Breast epithelium (tissue), 4 donors: ENCODE results near the gene NEFH. TPM values are rescaled to one million over a fixed set of nuclear protein-coding genes. Genes with fewer than 3 reads are reported as not detected.

Experiments
- DNase-seq, 2 donors: peaks; one replicate each; pipeline ENCODE4 v3.0.0-alpha.2; 2019; ENCODE audit warnings: low spot score in 2 of 2
- H3K27ac ChIP-seq, 2 donors: fragments of 200-600 bp; sonication (generic) in 1 of 2; one replicate each; pipeline ENCODE4 v1.5.1; 2016 to 2019; ENCODE audit warnings: mild to moderate bottlenecking in 1 of 2
- H3K27me3 ChIP-seq, 2 donors: fragments of 200-600 bp; sonication (generic) in 1 of 2; one replicate each; pipeline versions ENCODE4 v1.5.1 to v1.6.0; 2017 to 2019; ENCODE audit warnings: control low read depth in 1 of 2, mild to moderate bottlenecking in 1 of 2
- H3K36me3 ChIP-seq: fragments of 200-600 bp; one replicate; pipeline ENCODE4 v1.5.1; 2019
- H3K4me1 ChIP-seq, 2 donors: fragments of 200-600 bp; sonication (generic); one replicate each; pipeline ENCODE4 v1.5.1; 2016 to 2019; ENCODE audit warnings: control low read depth in 1 of 2
- H3K4me3 ChIP-seq, 3 donors: fragments of 200-600 bp; sonication (generic); 1 replicate in 2 of 3; 2 replicates in 1 of 3; pipeline ENCODE4 v1.5.1; 2016 to 2019; ENCODE audit warnings: mild to moderate bottlenecking in 3 of 3, moderate library complexity in 2 of 3
- H3K9me3 ChIP-seq, 2 donors: fragments of 200-600 bp; sonication (generic) in 1 of 2; one replicate each; pipeline ENCODE4 v1.5.1; 2016 to 2019; ENCODE audit warnings: control low read depth in 1 of 2
- CTCF ChIP-seq, 3 donors: fragments of 450-650 bp; IDR thresholded peaks; one replicate each; pipeline ENCODE4 v1.5.1; 2016 to 2017; ENCODE audit warnings: antibody characterized with exemption in 3 of 3, mild to moderate bottlenecking in 3 of 3, moderate library complexity in 3 of 3
- POLR2A ChIP-seq: fragments of 450-650 bp; IDR thresholded peaks from one replicate; pipeline ENCODE4 v1.6.1; 2016; ENCODE audit warnings: antibody characterized with exemption, mild to moderate bottlenecking, moderate library complexity
- POLR2AphosphoS5 ChIP-seq, 3 donors: sonication (generic); formaldehyde crosslinking; IDR thresholded peaks; one replicate each; pipeline ENCODE4 v1.6.1; 2017; ENCODE audit warnings: antibody characterized with exemption in 3 of 3
- intact Hi-C: fragments of 100-400 bp; cut with DNase I; formaldehyde crosslinking; loops from one replicate; pipeline ENCODE4 v1.15.1; 2023; ENCODE audit warnings: low total_unique reads
- total RNA-seq, 3 donors: library from RNA; depleted of rRNA; stranded (reverse); fragments of >200 nt; gene quantifications; one replicate each; pipeline ENCODE4 v1.1.0, GENCODE V29; 2016

Gene NEFH
- total RNA-seq = under 1 TPM; 0.29 to 0.33 (median 0.32) TPM

- no peaks in the 10 kb centered on the region for H3K9me3 ChIP-seq
- peak within 1 kb of the TSS; percentile 10 to 56 (median 38) for H3K4me3 ChIP-seq
- TF ChIP-seq POLR2A (no peak), POLR2AphosphoS5 (IDR thresholded peaks at IDR 0.05) (no peak), CTCF (IDR thresholded peaks at IDR 0.05) (no peak)
- H3K27ac ChIP-seq = no peak within 1 kb of the TSS
- H3K4me1 ChIP-seq = peaks cover 0 to 6% of the 10 kb centered on the region in 2 donors
- peaks cover 12 to 42% of the 10 kb centered on the region in 2 donors for H3K27me3 ChIP-seq
- no peaks in the 10 kb centered on the region for H3K36me3 ChIP-seq
- intact Hi-C loops = no loop called here
- DNase-seq = no peak
These were observed at the start of gene NEFH for GRCh38 chr22:29479417-29480261. Gene NEFH, plus strand, starts transcription at chr22:29480218. Its CDS starts 45 bp downstream, at chr22:29480263.

- Histone ChIP-seq H3K4me1 (no peaks in the 10 kb centered on the region), H3K4me3 (no peak overlapping the region), H3K27me3 (no peaks in the 10 kb centered on the region), H3K27ac (no peak overlapping the region), H3K36me3 (no peaks in the 10 kb centered on the region), H3K9me3 (no peaks in the 10 kb centered on the region)
- DNase-seq = no peak
- intact Hi-C loops = no loop called here
- TF ChIP-seq CTCF (IDR thresholded peaks at IDR 0.05) (no peak), POLR2A (no peak), POLR2AphosphoS5 (IDR thresholded peaks at IDR 0.05) (no peak)
These were observed 48.0 kb upstream of the NEFH start for GRCh38 chr22:29431986-29432385.

- no peaks in the 10 kb centered on the region for H3K36me3 ChIP-seq
- intact Hi-C loops = no loop called here
- no peak for DNase-seq
- no peaks in the 10 kb centered on the region for H3K9me3 ChIP-seq
- no peak for TF ChIP-seq POLR2A
- no peak for TF ChIP-seq CTCF (IDR thresholded peaks at IDR 0.05)
- TF ChIP-seq POLR2AphosphoS5 (IDR thresholded peaks at IDR 0.05) = no peak
- no peak overlapping the region for H3K4me3 ChIP-seq
- no peaks in the 10 kb centered on the region for H3K27me3 ChIP-seq
- no peak overlapping the region for H3K27ac ChIP-seq
- no peaks in the 10 kb centered on the region for H3K4me1 ChIP-seq
These were observed 46.2 kb upstream of the NEFH start for GRCh38 chr22:29433856-29434255.

- TF ChIP-seq CTCF (IDR thresholded peaks at IDR 0.05) (no peak), POLR2A (no peak), POLR2AphosphoS5 (IDR thresholded peaks at IDR 0.05) (no peak)
These were observed 45.7 kb upstream of the NEFH start for GRCh38 chr22:29434288-29434687.

More at GRCh38 chr22:29434288-29434687, 45.7 kb upstream of the NEFH start:
- DNase-seq = no peak
- Histone ChIP-seq H3K9me3 (no peaks in the 10 kb centered on the region), H3K4me3 (no peak overlapping the region), H3K4me1 (no peaks in the 10 kb centered on the region), H3K27me3 (no peaks in the 10 kb centered on the region), H3K27ac (no peak overlapping the region), H3K36me3 (no peaks in the 10 kb centered on the region)
- intact Hi-C loops = no loop called here
